ENCODE results near the gene CLIC4. TPM values are rescaled to one million over a fixed set of nuclear protein-coding genes. Genes with fewer than 3 reads are reported as not detected.

Gene CLIC4
- total and polyA plus RNA-seq, 8 donors: 12.0 to 86.7 (median 24.8) TPM

DNA sequence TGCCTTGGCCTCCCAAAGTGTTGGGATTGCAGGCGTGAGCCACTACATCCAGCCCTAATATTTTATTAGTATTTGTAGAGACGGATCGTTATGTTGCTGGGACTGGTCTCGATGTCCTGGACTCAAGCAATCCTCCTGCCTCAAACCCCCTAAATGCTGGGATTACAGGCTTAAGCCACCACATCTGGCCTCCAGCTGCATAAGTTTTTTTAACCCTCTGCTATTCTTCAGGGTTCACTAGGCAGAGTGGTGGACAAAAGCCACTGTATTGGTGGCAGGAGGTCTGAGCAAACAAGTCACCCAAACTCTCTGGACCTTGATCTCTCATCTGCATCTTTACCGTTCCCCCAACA, 10.1 kb upstream of the CLIC4 start:
- TF ChIP-seq CTCF (IDR thresholded peaks at IDR 0.05): no peak
- no peak for FAIRE-seq
- H3K36me3 ChIP-seq: no peaks in the 10 kb centered on the region

DNA sequence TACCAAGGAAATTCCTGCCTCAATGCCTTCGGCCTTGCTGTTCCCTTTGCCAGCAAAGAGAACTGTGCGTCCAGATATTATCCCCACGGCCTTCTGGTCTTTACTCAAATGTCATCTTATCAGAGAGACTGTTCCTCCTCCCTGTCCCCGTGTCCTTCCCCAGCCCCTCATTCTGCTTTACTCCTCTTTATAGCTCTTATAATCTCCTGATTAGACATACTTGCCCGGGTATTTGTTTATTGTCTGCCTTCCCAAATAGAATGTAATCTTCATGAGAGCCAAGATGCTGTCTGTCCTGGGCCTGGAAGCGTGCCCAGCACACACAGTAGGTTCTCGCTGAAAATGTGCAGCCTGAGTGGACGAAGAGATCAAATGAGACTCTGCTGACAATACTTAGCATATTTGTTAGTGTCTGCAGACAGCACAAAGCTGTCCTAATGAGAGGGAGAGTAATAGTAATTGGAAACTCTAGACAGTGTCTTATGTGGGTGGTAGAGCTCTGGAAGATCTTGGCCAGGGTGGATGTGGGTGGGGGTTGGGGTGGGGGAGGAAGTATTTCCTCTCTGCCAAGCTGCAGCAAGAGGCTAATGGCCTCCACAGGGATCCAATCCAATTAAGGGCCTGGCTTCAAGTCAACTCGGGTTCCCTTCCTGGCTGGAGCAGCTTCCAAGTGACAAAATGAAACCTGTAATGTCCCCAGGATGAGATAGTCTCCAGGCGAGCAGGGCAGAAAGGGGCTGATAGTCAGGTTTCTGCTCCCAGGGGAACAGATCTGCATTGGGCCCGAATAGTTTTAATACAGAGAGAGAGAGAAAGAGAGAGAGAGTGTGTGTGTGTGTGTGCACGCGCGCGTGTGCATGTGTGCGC, 9.5 kb upstream of the CLIC4 start:
- Histone ChIP-seq H3K4me1 (no peaks in the 10 kb centered on the region), H3K36me3 (no peaks in the 10 kb centered on the region), H3K9me3 (no peaks in the 10 kb centered on the region), H3K27ac (no peak overlapping the region), H3K4me3 (no peak overlapping the region), H3K27me3 (no peaks in the 10 kb centered on the region)
- ATAC-seq (peak in 3 of 4 donors; percentile 43 to 55 (median 52)), FAIRE-seq (no peak), DNase-seq (no peak)
- WGBS, 2 donors: 59 to 61% methylated on average over 16 of the region's 16 CpGs
- intact Hi-C loops (cut with DNase I): no loop called here
- no peak for TF ChIP-seq CTCF (IDR thresholded peaks at IDR 0.05)

More for the DNA sequence above, 10.1 kb upstream of the CLIC4 start:
- WGBS, 2 donors: 90 to 91% methylated on average over 5 of the region's 5 CpGs
- Histone ChIP-seq H3K4me3 (no peak overlapping the region), H3K4me1 (no peaks in the 10 kb centered on the region), H3K27ac (no peak overlapping the region), H3K9me3 (no peaks in the 10 kb centered on the region), H3K27me3 (no peaks in the 10 kb centered on the region)
- ATAC-seq (no peak), DNase-seq (no peak)
- intact Hi-C loops (cut with DNase I): no loop called here

DNA sequence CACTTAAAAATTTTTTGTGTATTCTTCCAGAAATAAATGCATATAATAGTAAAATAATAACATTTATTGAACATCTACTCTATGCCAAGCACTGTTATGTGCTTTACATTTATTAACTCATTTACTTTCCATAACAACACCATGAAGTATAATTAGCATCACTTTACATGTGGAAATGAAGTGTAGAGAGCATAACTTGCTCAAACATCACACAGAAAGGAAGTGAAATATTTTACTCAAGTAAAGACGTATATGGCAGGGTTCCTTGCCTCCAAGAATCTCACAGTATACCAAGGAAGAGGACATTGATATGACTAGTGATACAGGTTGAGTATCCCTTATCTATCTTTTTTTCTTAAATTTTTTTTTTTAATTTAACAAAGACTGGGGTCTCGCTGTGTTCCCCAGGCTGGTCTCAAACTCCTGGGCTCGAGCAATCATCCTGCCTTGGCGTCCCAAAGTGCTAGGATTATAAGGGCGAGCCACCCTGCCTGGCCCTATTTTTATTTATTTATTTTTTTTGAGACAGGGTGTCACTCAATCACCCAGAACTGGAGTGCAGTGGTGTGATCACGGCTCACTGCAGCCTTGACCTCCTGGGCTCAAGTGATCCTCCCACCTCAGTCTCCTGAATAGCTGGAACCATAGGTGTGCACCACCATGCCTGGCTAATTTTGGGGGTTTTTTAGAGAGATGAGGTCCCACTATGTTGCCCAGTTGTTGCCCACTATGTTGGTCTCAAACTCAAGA, 7.7 kb upstream of the CLIC4 start:
- Histone ChIP-seq H3K27me3 (no peaks in the 10 kb centered on the region), H3K27ac (no peak overlapping the region), H3K4me3 (no peak overlapping the region), H3K4me1 (no peaks in the 10 kb centered on the region), H3K9me3 (no peaks in the 10 kb centered on the region), H3K36me3 (no peaks in the 10 kb centered on the region)
- no peak for TF ChIP-seq CTCF (IDR thresholded peaks at IDR 0.05)
- no peak for DNase-seq
- intact Hi-C loops (cut with DNase I): no loop called here
- no peak for ATAC-seq
- WGBS, 2 donors: 87 to 89% methylated on average over 6 of the region's 6 CpGs
- no peak for FAIRE-seq

GRCh38 chr1:24739241-24739640, 6.0 kb upstream of the CLIC4 start:
- DNase-seq (no peak), ATAC-seq (no peak), FAIRE-seq (no peak)
- intact Hi-C loops (cut with DNase I): no loop called here
- H3K4me3 ChIP-seq: no peak overlapping the region
- no peak for TF ChIP-seq CTCF (IDR thresholded peaks at IDR 0.05)
- no peaks in the 10 kb centered on the region for H3K36me3 ChIP-seq
- no peaks in the 10 kb centered on the region for H3K27me3 ChIP-seq
- 97 to 98% methylated on average over 9 of the region's 9 CpGs for WGBS, 2 donors
- no peaks in the 10 kb centered on the region for H3K9me3 ChIP-seq
- H3K4me1 ChIP-seq: no peaks in the 10 kb centered on the region
- no peak overlapping the region for H3K27ac ChIP-seq

Measured in pancreas (tissue), 10 donors.